GM18507 (cell line): ENCODE results near the gene NAA50.

ENCODE experiments used
- DNase-seq: peaks from one replicate; pipeline ENCODE4 v3.0.0; 2011; ENCODE audit warnings: low read depth; ENCODE audit not compliant: insufficient read length; ENCODE audit errors: extremely low spot score
- FAIRE-seq: peaks from 2 replicates; lab custom pipeline; 2011; peaks lifted over from hg19 to GRCh38; lab: Jason Lieb, UNC

Gene NAA50

DNA sequence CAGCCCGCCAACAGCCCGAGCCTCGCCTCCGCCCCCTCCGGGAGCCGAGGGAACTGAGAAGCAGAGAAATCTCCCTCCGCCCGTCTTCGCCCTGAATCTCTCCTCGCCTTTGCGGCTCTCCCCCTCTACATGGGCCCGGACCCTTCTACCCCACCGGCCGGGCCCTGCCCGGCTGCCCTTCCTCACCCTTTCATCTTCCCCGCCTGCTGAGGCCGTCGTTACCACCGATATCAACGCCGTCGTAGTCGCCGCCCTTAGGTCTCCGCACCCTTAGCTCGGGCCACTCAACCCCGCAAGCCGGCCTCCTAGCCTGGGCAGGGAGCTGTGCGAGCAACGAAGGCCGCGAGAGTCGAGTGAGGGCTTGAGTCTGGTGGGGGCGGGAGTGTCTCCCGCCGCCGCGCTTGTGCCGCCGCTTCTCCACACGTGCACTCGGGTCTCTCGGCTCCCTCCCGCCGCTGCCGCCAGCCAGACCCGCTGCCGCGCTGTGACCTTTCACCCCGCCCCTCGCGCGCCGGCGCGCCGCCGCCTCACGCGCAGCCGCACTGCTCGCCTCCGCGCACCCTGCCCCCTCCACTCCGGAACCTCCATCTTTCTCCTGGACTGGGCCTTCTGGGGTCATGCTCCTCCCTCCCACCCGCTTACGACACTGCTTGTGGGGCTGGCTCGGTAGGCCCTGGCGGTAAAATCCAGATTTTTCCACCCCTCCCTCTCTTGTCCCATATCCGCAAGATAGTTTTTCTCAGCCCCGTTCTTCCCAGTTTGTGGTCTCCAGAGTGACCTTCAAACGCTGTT lies at the start of gene NAA50:
Gene NAA50 (minus strand): TSS at position 494 of the 792 bp plus-strand sequence. CDS start 300 bp downstream, at position 194.
- DNase-seq (peak; percentile 78), FAIRE-seq (peak; percentile 90)

DNA sequence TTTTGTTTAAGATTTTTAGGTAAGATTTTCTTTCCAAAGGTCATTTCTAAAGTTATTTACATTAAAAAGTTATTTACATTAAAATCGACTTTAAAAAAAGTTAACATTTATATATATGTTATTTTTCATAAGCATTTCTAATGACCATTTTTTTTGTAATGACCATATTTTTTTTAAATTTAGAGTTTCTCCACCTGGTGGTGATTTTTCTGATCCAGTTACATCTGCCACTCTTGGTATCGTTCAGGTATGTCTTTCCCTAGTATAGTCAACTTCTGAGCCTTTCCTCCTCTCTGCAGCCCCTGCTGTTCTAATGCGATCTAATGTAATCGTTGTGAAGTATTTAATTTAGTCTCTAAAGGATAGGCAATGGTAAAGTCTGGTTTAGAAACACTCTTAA lies 49.6 kb upstream of the NAA50 start:
- DNase-seq = no peak
- no peak for FAIRE-seq

GRCh38 chr3:113794526-113794925 lies 48.5 kb upstream of the NAA50 start:
- FAIRE-seq = no peak
- no peak for DNase-seq

- FAIRE-seq (no peak), DNase-seq (no peak)
Observed at GRCh38 chr3:113791381-113791780, 45.3 kb upstream of the NAA50 start.

GRCh38 chr3:113783980-113784379 lies 37.9 kb upstream of the NAA50 start:
- FAIRE-seq = peak; percentile 35
- no peak for DNase-seq

- DNase-seq (no peak), FAIRE-seq (no peak)
Observed at GRCh38 chr3:113783463-113783862, 37.4 kb upstream of the NAA50 start.

- FAIRE-seq (no peak), DNase-seq (no peak)
Observed at GRCh38 chr3:113776564-113776963, 30.5 kb upstream of the NAA50 start.

DNA sequence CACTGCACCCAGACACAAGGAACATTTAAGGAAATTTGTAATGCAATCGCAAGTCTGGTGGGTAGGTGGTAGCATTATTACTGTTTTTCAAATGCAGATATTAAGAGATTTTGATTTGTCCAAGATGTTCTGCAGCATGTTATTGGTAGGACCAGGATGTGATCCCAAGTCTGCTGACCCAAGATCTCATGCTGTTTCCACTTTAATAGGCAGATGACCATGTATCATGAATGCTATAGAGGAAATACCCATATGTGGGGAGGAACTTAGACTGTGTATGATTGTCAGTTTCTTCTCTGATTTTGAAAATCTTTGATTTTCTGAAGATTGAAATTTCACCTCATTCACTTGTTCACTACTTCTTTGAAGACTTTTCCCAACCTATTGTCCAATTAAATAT lies 29.5 kb upstream of the NAA50 start:
- FAIRE-seq = no peak
- DNase-seq = no peak

- DNase-seq (no peak), FAIRE-seq (no peak)
Observed at GRCh38 chr3:113773381-113773780, 27.3 kb upstream of the NAA50 start.

DNA sequence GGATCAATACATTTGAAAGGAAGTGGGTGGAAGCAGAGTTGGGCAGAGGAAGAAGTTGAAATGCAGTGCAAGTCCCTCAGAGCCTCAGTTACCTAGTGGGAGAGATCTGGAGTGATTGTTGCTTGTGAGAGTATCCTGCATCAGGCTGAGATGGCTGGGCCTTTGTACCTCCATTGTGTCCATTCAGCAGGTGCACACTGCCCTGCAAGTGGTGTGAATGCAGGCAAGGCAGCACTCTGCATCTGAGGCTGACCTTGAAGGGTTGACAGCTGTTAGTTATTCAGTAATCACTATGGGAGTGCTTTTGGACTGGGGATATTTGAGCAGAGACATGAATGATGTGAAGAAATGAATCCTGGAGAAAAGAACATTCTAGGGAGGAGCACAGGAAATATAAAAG lies 25.9 kb upstream of the NAA50 start:
- no peak for FAIRE-seq
- DNase-seq = no peak

- peak; percentile 53 for FAIRE-seq
- no peak for DNase-seq
Observed at GRCh38 chr3:113769551-113769950, 23.5 kb upstream of the NAA50 start.

DNA sequence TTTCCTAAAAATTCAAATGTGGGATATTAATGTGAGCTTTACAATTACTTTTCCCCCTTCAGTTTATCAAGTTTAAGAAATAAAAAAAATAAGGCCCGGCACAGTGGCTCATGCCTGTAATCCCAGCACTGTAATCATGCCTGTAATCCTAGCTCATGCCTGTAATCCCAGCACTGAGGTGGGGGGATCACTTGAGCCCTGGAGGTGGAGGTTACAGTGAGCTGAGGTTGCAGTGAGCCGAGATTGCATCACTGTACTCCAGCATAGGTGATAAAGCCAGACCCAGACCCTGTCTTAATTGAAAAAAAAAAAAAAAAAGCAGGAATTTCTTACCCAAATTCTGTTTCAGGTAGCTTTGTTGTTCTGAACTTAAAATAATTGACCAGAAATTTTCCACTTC lies 18.6 kb upstream of the NAA50 start:
- DNase-seq (no peak), FAIRE-seq (no peak)

DNA sequence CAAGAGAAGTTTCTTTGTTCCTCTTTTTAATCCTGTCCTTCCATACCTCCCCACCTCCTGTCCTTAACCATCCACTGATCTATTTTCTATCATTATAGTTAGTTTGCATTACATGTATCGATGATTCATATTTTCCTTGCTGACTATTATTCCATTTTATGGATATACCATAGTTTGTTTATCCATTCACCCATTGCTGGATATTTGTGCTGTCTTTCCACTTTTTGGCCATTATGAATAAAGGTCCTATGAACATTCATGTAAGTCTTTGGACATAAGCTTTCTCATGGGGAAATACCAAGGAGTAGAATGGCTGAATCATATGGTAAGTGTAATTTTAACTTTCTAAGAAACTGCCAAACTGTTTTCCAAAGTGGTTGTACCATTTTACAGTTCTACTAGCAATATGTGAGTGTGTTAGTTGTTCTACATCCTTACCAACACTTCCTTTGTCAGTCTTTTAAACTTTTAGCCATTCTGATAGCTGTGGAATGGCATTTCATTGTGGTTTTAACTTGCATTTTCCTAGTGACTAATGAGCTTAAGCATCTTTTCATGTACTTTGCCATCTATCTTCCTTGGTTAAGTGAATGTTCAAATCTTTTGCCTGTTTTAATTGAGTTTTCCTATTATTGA lies 12.5 kb upstream of the NAA50 start:
- peak; percentile 49 for FAIRE-seq
- no peak for DNase-seq

DNA sequence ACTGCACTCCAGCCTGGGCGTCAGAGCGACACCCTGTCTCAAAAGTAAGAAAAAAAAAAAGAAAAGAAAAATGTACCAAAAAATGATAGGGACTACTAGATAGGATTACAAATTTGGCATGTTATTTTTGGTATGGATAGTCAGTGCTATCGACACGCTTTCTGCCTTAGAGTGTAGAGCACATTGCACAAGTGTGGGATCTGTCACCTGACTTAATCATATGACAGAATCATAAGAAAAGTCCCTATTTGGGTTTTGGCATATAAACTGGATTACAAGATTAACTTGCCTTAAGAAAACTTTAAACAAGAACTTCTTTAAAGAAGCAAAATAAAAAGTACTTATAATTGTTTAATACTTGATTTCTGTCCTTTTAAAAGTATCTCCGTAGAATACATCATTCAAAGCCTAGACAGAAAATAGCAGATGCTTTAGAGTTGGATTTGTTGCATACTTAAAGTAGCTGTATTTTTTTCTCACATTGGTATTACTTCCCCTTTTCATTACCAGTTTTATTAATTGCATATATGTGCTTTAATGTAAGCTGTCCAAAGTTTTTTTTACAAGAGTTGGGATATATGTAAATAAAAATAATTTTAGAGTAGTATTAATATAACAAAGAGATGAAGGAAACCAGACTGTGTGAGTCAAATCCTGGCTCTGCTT lies 8.6 kb upstream of the NAA50 start:
- DNase-seq (no peak), FAIRE-seq (peak; percentile 33)

- FAIRE-seq (no peak), DNase-seq (no peak)
Observed at GRCh38 chr3:113753376-113753985, 7.4 kb upstream of the NAA50 start.

DNA sequence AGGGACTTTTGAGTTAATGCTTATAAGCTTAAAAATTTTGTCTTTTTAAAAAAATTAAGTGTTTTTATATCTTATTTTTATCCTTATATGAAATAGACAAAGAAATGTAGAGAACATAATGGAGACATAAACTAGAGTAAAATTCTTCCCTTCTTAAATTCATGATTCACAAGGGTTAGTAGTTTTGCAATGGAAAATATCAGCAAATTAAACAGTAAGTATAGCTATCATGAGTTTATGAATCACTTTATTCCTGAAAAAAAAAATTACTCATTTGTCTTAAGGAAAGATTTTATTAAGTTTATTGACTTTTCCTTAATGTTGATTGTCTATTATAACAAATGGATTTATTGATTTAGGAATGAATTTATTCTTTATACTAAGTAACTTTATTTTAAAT lies 5.1 kb upstream of the NAA50 start:
- DNase-seq (no peak), FAIRE-seq (peak; percentile 15)

DNA sequence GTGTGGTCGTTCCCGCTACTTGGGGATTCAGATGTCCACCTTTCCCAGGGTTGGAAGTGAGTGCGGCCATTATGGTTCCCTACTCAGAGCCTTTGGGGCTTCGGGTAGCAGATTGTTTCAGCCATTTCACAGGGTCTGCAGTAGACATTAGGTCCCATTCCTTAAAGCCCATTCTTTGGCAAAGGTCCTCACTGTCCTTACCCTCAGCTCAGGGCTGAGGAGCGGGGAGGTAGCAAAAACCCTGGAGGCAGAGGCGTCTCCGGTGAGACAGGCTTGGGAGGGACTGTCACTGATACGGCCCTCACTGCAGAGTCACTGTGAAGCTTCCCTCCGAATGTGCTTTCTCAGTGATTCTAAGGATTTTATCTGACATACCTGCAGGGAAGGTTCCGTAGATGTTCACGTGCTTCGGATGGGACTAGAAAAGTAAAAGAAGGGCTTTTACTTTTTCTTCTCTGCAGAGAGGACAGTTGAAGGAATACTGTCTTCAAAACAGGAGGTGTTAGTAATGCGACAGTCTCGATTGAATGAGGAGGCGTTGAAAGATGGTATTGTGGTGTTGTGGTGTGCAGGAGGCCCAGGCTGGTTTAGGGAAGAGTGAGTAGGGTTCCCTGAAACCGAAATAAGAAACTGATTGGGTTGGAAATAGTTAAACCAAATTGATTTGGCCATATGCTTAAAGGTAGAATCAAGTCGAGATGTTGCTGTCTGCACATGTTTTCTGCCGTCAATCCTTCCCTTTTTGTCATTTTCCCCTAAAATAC lies 1.4 kb upstream of the NAA50 start:
- FAIRE-seq (peak; percentile 87), DNase-seq (no peak)

- FAIRE-seq (no peak), DNase-seq (peak; percentile 60)
Observed at GRCh38 chr3:113746548-113747282, 666 bp upstream of the NAA50 start, which contains the start of gene ATP6V1A. TSS of gene ATP6V1A (plus strand) at chr3:113747035. CDS start at chr3:113778754, 31,719 bp downstream.
